ENCODE measurements around the gene PSAP. TPM values are rescaled to one million over a fixed set of nuclear protein-coding genes. Genes with fewer than 3 reads are reported as not detected.

Gene PSAP
- total RNA-seq, 4 donors from 2014 or later = 425 to 693 (median 495) TPM

DNA sequence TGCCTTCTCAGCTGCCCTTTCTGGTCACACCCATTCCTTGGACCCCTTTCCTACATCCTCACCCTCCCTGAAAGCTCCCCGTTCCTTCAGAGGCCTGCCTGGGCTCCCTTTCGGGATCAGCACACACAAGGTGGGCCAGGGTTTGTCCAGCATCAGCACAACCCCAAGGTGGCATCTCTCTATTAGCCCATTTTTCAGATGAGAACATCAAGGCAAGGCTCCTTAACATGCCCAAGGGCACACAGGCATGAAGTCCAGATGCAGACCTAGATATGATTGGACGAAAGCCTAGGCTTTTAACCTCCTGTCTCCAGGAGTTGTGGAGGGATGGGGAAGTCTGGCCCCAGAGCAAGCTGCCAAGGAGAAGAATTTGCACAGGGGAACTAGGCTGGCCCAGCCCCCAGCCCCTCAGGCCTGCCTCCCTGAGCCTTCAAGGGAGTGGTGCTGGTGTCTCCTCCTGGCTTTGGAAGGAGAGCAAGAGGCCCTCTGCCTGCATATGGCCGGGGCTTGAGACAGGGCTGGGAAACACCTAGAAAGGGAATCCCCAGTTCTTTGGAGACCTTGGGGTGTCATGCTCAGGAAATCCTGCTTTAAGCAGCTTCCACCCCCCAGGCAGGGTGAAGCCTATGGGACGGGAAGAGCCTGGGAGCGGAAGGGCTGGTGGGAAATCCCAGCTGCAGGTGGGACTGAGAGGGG is 68.7 kb downstream of the PSAP start:
- no peak for DNase-seq (ENCODE audit: low spot score in 2 of 2)
- H3K4me3 ChIP-seq (ENCODE audit: low read depth, poor library complexity, severe bottlenecking) = no peak overlapping the region
- TF ChIP-seq POLR2A (IDR thresholded peaks at IDR 0.05) (no peak), CTCF (IDR thresholded peaks at IDR 0.05) (no peak)
- intact Hi-C loops (cut with DNase I; ENCODE audit: low total_unique reads) = no loop called here
- 74 to 90% methylated on average over 5 to 6 of the region's 6 CpGs for WGBS, 2 donors

DNA sequence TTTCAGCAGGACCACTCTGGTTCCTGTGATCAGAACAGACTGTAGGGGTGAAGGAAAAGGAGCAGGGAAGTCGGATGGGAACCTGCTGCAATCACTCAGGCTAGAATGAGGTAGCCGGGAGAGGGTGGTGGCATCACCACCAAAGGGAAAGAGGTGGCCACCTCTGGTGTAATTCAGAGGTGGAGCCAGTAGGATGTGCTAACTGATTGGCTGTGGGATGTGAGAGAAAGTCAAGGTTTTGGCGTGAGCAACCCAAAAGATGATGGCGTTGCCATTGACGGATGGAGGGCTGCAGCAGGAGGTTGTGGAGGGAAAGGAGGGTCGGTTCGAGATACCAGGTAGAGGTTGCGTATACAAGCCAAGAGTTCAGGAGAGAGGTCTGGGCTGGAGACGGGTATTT is 70.3 kb downstream of the PSAP start:
- TF ChIP-seq POLR2A (IDR thresholded peaks at IDR 0.05) (no peak), CTCF (IDR thresholded peaks at IDR 0.05) (no peak)
- WGBS, 2 donors = 92% methylated on average over 9 of the region's 9 CpGs

DNA sequence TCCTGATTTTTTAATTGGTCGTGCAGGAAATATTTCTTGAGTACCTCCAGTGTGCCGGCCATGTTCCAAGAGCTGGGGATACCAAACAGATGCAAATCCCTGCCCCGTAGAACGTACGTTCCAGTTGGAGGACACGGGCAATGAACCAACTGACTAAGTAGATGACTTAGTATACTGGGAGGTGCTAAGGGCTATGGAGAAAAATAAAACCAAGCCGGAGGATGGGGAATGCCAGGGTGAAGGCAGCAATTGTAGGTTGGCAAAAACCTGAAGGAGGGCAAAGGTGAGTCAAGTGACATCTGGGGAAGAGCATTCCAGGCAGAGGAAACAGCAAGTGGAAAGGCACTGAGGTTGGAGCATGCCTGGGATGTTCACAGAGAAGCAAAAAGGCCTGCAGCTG is 70.9 kb downstream of the PSAP start:
- intact Hi-C loops (cut with DNase I; ENCODE audit: low total_unique reads) = no loop called here
- H3K4me3 ChIP-seq (ENCODE audit: low read depth, poor library complexity, severe bottlenecking) = no peak overlapping the region
- no peak for DNase-seq (ENCODE audit: low spot score in 2 of 2)
- 89 to 94% methylated on average over 7 of the region's 7 CpGs for WGBS, 2 donors
- TF ChIP-seq CTCF (IDR thresholded peaks at IDR 0.05) = no peak
- no peak for TF ChIP-seq POLR2A (IDR thresholded peaks at IDR 0.05)

More for the DNA sequence above, 70.3 kb downstream of the PSAP start:
- no peak for DNase-seq (ENCODE audit: low spot score in 2 of 2)
- intact Hi-C loops (cut with DNase I; ENCODE audit: low total_unique reads) = no loop called here
- no peak overlapping the region for H3K4me3 ChIP-seq (ENCODE audit: low read depth, poor library complexity, severe bottlenecking)

- 86 to 92% methylated on average over 6 of the region's 6 CpGs for WGBS, 2 donors
- no peak for DNase-seq (ENCODE audit: low spot score in 2 of 2)
- no peak overlapping the region for H3K4me3 ChIP-seq (ENCODE audit: low read depth, poor library complexity, severe bottlenecking)
- TF ChIP-seq CTCF (IDR thresholded peaks at IDR 0.05) = no peak
- no peak for TF ChIP-seq POLR2A (IDR thresholded peaks at IDR 0.05)
- intact Hi-C loops (cut with DNase I; ENCODE audit: low total_unique reads) = loop anchor here (10.0 kb wide), 1 partner anchor 55 kb away; no protein-coding TSS in a partner anchor
Observed at GRCh38 chr10:71779641-71780040, 71.4 kb downstream of the PSAP start.

- DNase-seq (ENCODE audit: low spot score in 2 of 2) = no peak
- 79 to 86% methylated on average over 11 of the region's 11 CpGs for WGBS, 2 donors
- intact Hi-C loops (cut with DNase I; ENCODE audit: low total_unique reads) = loop anchor here (10.0 kb wide), 1 partner anchor 53 kb away; no protein-coding TSS in a partner anchor
- no peak for TF ChIP-seq CTCF (IDR thresholded peaks at IDR 0.05)
- no peak for TF ChIP-seq POLR2A (IDR thresholded peaks at IDR 0.05)
- no peak overlapping the region for H3K4me3 ChIP-seq (ENCODE audit: low read depth, poor library complexity, severe bottlenecking)
Observed at GRCh38 chr10:71778071-71778825, 72.8 kb downstream of the PSAP start.
